Measurements from ENCODE around the gene GLIPR2.
"Not testable (repeated sequence)": the region's sequence is repeated elsewhere in the genome, so short reads cannot be mapped to it uniquely, and the experiment has no call there.

The GLIPR2 gene

DNA sequence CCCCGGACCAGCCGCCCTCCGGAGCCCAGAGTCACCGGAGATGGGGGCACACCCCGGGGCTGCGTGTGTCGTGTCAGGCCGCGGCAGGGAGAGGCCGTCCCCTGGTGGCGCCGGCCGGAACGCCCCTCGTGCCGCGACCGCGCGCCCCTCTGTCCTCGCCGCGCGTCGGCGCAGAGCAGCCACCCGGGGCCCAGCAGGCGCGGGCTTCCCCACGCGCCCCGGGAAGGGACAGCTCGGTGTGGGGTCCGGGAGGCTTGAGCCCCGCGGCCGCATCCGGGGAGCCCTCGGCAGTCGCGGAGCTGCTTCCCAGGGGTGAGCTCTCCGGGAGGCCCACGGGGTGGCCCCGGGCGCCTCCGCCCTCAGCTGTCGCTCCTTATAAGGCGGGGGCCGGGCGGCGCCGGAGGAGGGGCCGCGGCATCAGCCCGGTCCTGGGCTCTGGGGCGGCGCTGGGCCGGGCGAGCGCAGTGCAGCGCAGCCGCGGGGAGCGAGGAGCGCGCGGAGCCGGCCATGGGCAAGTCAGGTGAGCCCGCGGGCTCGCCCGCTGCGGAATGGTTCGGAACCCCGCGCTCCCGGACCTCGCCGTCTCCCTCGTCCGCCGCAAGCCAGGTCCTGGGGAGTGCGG is at the start of gene GLIPR2:
TSS of gene GLIPR2 (plus strand) at position 462 of the 622 bp plus-strand sequence. CDS start at position 508, 46 bp downstream.
- DNase-seq, result peak; percentile 31

- DNase-seq, result not testable (repeated sequence)
These were observed 49.5 kb upstream of the GLIPR2 start for GRCh38 chr9:36087054-36087453.

DNA sequence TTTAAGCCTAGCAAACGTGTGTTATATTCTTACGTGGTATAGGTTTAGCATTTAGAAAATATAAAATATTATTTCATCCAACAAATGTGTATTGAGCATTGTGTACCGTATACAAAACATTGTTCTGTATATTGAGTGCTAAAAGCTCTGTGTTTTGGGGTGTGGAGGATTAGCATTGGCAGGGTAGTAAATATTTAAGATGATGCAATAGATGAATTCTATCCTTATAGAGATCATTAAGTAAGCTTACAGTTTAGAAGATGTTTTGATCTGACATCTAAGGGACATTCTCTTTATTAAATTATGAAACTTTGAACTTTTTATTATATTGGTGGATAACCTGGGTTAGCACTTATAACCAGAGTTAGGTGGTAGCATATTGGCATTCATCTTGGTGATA is 48.5 kb upstream of the GLIPR2 start:
- no peak for DNase-seq

- DNase-seq, result no peak
These were observed 45.2 kb upstream of the GLIPR2 start for GRCh38 chr9:36091026-36091953.

DNA sequence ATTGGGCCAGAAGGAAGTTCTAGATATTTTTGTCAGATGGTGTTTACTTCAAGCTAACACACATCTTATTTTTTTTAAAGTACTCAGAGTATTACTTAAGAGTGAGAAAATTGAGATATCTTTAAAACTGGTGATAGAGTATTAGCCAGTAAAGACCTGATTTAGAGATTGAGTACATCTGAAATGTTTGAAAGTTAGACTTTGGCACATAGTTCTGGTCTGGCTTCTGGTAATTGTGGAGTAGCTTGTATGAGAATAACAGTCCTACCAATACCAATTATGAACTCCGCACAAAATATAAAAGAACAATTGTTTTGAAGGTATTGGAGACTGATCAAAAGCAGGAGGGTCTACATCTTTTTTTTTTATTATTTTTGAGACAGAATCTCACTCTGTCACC is 44.5 kb upstream of the GLIPR2 start:
- no peak for DNase-seq

GRCh38 chr9:36092509-36093215 is 43.9 kb upstream of the GLIPR2 start:
- no peak for DNase-seq

GRCh38 chr9:36093384-36093783 is 43.1 kb upstream of the GLIPR2 start:
- no peak for DNase-seq

- DNase-seq, result no peak
These were observed 36.8 kb upstream of the GLIPR2 start for GRCh38 chr9:36099718-36100117.

GRCh38 chr9:36100532-36100931 is 36.0 kb upstream of the GLIPR2 start:
- DNase-seq, result no peak

DNA sequence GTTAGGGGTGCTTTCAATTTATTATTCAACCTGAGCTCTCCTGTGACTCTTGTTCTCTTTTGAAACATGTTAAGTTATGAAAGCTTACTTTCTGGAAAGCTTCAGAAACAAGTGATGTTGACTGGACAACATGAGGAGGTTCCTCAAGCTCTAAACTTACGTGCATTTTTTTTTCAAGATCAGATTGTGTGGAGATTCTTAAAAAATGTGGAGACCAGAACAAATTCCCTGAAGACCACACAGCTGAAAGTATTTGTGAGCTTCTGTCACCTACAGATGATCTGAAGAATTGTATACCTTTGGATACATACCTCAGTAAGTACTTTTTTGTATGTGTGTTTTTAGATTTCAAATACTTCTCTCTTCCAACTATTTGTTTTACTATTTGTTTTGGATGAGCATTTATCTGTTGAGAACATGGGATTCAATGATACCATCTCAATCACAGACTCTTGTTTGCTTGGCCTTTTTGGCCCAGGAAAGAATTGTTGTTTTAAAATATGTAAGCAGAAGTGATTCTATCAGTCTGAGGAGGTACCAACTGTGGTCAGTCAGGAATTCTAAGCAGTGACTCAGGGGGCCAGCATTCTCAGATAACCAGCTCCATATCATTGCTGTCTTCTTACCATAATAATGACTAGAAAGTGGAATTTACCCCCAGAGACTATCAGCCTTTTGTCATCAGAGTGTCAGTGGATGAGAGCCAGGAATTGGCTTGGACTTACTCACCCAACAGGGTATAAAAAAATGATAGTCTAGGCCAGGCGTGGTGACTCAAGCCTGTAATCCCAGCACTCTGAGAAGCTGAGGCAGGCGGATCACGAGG is 34.4 kb upstream of the GLIPR2 start:
- no peak for DNase-seq

DNA sequence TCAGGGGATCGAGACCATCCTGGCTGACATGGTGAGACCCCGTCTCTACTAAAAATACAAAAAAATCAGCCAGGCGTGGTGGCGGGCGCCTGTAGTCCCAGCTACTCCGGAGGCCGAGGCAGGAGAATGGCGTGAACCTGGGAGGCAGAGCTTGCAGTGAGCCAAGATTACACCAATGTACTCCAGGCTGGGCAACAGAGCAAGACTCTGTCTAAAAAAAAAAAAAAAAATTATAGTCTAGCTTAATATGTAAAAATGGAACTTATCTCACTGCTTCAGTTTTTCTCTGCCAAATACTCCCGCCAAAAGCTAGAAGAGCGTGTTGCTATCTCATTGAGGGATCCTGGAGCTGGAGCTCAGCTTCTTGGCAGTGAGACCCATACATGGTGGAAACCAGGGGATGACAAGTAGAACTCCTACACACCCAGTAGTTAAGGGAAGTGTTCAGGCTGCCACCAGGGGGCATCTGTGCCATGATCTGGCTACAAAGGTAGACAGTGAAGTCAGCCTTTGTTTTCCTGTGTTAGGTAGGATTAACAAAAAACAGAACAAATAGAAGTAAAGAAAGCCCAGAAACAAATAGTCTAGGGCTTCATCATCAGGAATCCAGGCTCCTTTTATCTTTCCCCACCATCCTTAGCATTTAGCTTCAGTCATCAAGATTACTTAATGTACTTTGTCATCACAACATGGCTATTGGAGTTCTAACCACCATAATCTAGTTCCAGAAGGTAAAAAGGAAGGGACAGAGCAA is 33.6 kb upstream of the GLIPR2 start:
- peak; percentile 27 for DNase-seq

DNA sequence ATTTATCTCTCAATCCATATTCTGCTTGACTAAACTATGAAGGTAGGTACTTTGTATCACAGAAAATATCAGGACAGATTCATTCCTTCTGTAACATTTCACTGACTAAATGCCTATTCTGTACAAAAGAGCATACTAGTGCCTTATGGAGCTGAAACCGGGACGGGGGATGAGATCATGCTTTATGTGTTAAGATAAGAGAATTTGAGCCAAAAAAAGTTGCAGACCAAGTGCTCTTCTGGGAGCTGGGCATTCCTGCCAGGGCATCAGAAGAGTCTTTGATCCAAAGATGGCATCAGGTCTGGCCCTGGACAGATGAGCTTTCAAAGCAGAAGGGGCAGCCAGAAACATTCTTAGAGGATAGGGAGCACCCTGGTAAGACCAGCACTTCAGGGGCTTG is 27.5 kb upstream of the GLIPR2 start:
- no peak for DNase-seq

DNA sequence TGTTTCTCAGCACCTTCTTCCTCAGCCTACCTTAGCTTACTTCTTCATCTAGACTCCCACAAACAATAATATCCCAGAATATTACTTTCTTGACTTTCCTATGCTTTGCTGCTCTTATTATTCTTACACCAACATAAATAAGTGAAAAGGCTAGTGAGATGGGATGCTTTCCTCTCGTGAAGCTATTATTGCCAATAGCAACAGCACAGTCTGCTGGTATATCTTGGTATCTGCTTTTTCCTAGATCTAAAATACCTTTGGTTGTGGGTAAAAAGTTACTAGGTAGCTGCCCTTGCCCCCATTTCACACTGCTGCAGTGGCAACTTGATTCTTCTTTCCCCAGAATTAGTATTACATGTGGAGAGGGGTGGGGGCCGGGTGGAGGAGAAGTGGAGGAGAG is 26.1 kb upstream of the GLIPR2 start:
- no peak for DNase-seq

DNA sequence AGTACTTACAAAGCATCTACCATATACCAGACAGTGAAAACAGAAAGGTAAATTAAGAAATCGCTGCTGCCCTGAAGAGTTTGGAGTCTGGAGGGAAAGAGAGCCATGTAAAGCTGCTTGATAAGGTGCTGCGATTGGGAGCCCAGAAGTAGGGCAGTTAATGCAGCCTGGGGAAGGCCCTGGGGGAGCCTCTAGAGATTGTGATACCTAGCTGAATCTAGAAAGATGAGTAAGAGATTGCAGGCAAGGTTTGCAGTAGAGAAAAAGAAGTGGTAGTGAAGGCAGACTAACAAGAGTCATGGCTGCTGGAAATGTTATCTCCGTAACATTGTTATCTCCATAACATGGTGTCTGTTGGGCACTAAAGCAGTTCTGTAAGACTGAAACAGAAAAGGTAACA is 24.0 kb upstream of the GLIPR2 start:
- no peak for DNase-seq

DNA sequence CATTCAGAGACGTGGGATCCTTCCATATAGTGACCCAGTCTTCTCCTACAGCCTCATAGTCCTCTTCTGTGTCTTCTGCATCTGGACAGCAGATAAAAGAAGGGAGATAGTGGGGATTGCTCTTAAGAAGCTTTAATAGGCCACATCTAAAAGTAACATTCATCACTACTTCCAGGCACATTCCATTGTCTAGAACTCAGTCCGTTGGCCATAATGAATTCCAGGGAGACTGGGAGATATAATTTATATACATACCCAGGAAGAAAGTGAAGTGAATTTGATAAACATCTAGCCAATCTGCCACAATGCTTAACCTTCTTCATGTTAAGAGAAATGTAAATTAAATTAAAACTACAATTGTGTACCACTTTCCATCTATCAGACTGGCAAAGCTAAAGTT is 22.5 kb upstream of the GLIPR2 start:
- no peak for DNase-seq

DNA sequence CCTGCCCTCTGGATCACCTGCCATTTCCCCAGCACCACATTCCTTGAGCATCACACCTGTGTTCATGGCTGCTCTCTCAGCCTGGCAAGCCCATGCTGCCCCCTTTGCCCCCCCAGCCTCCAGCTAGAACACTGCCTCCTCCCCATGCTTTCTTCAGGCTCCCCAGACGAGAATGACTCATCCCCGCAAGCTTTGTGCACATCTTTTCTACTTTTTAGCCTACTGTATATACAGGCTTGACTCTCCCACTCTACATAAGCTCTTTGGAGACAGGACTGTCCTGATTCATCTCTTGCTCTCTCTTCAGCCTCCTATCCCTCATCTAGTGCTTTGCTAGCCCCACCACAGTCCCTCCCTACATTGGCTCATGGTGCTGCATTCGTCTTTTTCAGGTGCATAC is 19.9 kb upstream of the GLIPR2 start:
- no peak for DNase-seq

GRCh38 chr9:36118201-36118600 is 18.3 kb upstream of the GLIPR2 start:
- no peak for DNase-seq

GRCh38 chr9:36118706-36119105 is 17.8 kb upstream of the GLIPR2 start:
- DNase-seq, result no peak

DNA sequence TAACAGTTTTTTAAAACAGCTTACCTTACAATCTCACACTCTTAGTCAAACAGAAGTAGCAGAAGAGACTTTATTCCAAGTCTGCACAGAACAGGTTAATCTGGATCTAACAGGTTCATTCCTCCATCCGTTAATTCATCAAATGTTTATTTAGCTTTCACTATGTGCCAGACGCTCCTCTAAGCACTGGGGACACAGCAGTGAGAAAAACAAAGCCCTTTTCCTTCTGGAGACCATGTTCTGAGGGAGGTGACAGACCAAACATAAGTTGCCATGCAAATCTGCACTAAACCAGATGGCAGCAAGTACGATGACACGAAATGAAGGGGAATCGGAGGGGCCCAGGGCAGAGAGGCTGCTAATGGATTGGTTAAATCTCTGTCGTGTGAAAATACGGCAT is 17.1 kb upstream of the GLIPR2 start:
- DNase-seq, result no peak

- no peak for DNase-seq
These were observed 15.8 kb upstream of the GLIPR2 start for GRCh38 chr9:36120705-36121104.

GRCh38 chr9:36121971-36122370 is 14.6 kb upstream of the GLIPR2 start:
- DNase-seq, result no peak

GRCh38 chr9:36123515-36123914 is 13.0 kb upstream of the GLIPR2 start:
- no peak for DNase-seq
